ENCODE data around the gene ALDH4A1.
A peak's percentile ranks its signal among the peaks of the same experiment; 100 is the strongest.

ALDH4A1 gene

GRCh38 chr1:18883079-18883478 lies 19.3 kb downstream of the ALDH4A1 start:
- no peak overlapping the region for H3K4me3 ChIP-seq (ENCODE audit: control insufficient read depth, low read depth, low read length)
- DNase-seq (ENCODE audit: low read depth): no peak

GRCh38 chr1:18882486-18882885 lies 19.9 kb downstream of the ALDH4A1 start:
- DNase-seq (ENCODE audit: low read depth): peak; percentile 49
- no peak overlapping the region for H3K4me3 ChIP-seq (ENCODE audit: control insufficient read depth, low read depth, low read length)
- no peak for TF ChIP-seq CTCF (conservative IDR thresholded peaks at IDR 0.05; ENCODE audit: control insufficient read depth, insufficient read depth, low read depth, low read length)

More at GRCh38 chr1:18883079-18883478, 19.3 kb downstream of the ALDH4A1 start:
- TF ChIP-seq CTCF (conservative IDR thresholded peaks at IDR 0.05; ENCODE audit: control insufficient read depth, insufficient read depth, low read depth, low read length): no peak

GRCh38 chr1:18881642-18882431 lies 20.5 kb downstream of the ALDH4A1 start:
- no peak overlapping the region for H3K4me3 ChIP-seq (ENCODE audit: control insufficient read depth, low read depth, low read length)
- no peak for DNase-seq (ENCODE audit: low read depth)
- TF ChIP-seq CTCF (conservative IDR thresholded peaks at IDR 0.05; ENCODE audit: control insufficient read depth, insufficient read depth, low read depth, low read length): no peak

GRCh38 chr1:18881164-18881563 lies 21.2 kb downstream of the ALDH4A1 start:
- DNase-seq (ENCODE audit: low read depth): no peak
- TF ChIP-seq CTCF (conservative IDR thresholded peaks at IDR 0.05; ENCODE audit: control insufficient read depth, insufficient read depth, low read depth, low read length): no peak
- H3K4me3 ChIP-seq (ENCODE audit: control insufficient read depth, low read depth, low read length): no peak overlapping the region

GRCh38 chr1:18880585-18880984 lies 21.8 kb downstream of the ALDH4A1 start:
- DNase-seq (ENCODE audit: low read depth): no peak
- TF ChIP-seq CTCF (conservative IDR thresholded peaks at IDR 0.05; ENCODE audit: control insufficient read depth, insufficient read depth, low read depth, low read length): no peak
- no peak overlapping the region for H3K4me3 ChIP-seq (ENCODE audit: control insufficient read depth, low read depth, low read length)

GRCh38 chr1:18879791-18880309 lies 22.5 kb downstream of the ALDH4A1 start:
- TF ChIP-seq CTCF (conservative IDR thresholded peaks at IDR 0.05; ENCODE audit: control insufficient read depth, insufficient read depth, low read depth, low read length): no peak
- H3K4me3 ChIP-seq (ENCODE audit: control insufficient read depth, low read depth, low read length): no peak overlapping the region

More at GRCh38 chr1:18879791-18880309, 22.5 kb downstream of the ALDH4A1 start:
- no peak for DNase-seq (ENCODE audit: low read depth)
